Fibroblast of peridontal ligament (primary cell): ENCODE data around the gene ERBB4.

Experiments
- DNase-seq: peaks from one replicate; pipeline ENCODE4 v3.0.0-alpha.2; 2010; ENCODE audit errors: extremely low read depth

The ERBB4 gene

DNA sequence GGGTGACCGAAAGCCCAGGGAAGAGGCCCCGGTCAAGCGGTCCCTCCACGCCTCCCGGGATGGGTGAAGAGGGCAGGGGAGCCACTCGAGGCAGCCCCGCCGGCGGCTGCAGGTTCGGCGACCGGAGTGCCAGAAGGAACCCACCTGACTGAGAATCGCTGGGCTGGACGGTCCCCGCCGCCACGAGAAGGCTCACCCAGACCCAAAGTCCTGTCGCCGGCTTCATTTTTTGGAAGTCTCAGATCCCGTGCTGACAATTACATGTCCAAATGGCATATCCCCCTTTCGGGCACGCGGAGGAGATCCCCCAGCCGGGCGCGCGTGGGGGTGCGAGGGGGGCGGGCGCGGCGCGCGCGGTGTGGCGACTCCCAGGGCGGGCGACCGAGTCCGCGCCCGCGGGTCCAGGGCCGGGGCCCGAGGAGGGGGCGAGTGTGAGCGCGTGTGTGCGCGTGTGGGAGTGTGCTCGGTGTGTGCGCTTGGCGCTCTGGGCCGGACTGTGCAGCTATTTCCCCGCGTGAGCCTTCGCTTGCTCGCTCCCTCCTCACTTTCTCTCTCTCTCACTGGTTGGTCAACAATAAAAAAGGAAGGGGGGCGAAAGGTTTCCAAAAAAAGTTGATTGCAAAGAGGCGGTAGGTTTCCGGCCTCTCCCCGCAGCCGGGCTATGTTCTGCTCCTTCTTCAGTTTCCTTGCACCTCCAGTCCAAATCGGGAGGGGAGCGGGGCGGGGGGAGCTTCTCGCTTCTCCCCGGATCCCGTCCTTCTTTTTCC is at the start of gene ERBB4:
Gene ERBB4, minus strand, starts transcription at position 498 of the 767 bp plus-strand sequence. Its CDS starts 272 bp downstream, at position 226.
- no peak for DNase-seq

DNA sequence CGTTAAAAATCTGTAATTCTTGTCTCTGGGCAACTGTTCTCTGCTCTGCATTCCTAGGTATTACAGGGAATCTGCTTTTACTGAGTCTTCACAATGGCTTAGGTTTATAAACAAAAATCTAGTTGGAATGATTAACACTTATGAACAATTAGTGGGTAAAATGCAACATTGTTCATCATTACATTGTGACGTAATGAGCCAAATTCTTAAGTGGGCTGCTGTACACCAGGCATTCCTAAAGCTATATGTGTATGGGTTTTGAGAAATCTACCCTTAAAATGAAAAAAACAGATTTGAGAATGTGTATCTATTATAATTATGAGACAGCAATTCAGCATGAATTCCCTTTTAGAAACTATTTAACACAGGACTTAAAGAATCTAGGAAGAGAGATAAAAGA is 41.5 kb upstream of the ERBB4 start:
- DNase-seq: no peak

DNA sequence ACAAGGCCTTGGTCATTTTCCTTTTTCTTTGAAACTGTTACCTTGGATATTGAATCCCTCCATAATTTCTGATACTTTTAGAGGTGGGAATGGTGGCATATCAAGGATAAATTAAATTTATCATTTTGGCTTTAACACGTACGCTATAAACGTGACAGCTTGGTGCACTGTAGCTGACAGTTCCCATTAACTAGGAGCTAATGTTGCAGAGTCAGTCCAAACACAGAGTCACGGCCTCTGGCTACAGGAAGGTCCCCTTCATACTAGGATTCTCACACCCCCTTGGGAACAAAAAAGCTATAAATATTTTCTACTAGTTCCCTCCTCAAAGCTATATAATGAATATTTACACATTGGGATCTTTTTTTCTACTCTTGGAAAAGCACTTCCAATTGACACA is 17.7 kb upstream of the ERBB4 start:
- no peak for DNase-seq

DNA sequence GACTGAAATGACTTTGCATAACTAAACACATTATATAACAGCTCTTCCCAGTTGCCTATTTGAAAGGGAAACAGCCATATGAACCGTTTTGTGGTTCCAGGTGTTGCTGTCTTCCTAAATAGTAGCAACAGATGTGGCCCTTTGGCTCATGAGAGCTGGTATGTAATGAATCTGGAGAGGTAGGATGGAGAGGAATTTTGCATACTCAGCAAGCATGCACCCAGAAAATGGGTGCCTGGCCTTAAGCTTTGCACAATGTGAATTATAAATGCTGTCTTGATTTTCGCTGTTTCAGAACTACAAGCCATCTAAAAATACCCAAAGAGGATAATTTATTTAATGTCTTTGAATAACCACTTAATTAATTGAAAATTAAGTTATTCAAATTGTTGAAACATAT is 15.6 kb upstream of the ERBB4 start:
- DNase-seq: no peak

- no peak for DNase-seq
Measured at GRCh38 chr2:212549941-212550340, 11.3 kb upstream of the ERBB4 start.

- DNase-seq: no peak
Measured at GRCh38 chr2:212549463-212549862, 10.9 kb upstream of the ERBB4 start.

DNA sequence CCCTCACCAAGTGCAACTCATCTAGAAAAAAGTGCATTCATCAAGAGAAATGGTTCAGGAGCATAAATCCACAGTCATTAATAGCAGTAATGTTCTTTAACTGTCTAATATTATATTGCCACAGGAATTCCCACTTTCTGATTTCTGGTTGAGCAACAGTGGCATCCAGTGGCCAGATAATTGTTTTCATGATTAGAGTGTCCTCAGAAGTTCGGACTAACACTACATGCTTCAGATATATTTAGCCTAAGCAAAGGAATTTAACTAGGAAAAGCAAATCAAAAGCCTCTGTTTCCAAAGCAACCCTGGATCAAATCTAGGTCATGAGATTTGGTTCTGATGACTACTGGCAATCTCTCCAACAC is 9.8 kb upstream of the ERBB4 start:
- DNase-seq: peak; percentile 75

DNA sequence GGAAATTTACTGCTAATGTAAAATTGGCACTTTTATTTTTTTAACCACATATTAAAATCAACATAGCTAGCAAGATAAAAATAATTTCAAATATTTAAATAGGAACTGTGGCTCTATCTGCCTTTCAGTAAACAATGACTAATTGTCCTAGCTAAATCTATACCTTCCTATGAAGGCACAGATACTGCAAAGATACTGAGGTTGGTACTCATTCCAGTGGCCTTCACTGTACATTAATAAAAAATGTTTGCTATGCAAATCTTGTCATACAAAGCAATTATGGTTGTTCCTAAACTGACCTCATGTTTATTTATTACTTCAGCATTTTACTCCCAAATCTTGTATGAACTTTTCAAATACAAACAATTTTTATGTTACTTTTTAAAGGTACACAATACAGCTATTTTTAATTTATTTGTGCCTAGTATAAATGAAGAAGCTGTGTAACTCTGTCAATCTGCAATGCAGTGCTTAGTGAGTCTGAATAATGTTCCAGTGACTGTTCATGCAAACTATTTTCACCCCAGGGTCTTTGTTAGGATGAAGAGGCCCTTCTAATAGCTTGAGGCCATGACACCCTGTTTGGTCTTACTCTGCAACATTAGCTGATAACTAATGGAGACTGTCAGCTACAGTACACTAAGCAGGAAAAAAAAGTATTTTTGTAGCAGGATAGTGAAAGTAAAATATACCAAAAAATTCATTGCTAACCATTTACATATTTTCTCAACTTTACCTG is 9.3 kb upstream of the ERBB4 start:
- no peak for DNase-seq

DNA sequence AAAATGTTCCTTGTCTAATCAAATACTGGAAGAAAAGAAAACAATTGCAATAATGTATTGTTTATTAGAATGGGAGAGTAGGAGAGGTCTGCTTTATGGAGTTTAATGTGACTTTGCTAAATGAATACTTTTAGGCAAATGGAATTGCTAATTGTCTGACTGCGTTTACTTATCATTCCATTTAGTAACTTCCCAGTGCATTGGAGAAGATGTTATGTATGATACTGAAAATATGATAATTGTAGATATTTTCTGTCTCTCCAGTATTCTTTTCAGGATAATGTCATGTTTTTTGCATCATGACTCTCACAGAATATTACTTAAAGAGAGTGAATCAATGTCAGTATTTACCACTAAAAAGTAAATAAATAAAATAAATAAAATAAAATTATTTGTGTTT is 8.1 kb upstream of the ERBB4 start:
- no peak for DNase-seq

- DNase-seq: no peak
Measured at GRCh38 chr2:212540341-212540740, 1.7 kb upstream of the ERBB4 start.

- DNase-seq: no peak
Measured at GRCh38 chr2:212539072-212539880, 674 bp upstream of the ERBB4 start.

DNA sequence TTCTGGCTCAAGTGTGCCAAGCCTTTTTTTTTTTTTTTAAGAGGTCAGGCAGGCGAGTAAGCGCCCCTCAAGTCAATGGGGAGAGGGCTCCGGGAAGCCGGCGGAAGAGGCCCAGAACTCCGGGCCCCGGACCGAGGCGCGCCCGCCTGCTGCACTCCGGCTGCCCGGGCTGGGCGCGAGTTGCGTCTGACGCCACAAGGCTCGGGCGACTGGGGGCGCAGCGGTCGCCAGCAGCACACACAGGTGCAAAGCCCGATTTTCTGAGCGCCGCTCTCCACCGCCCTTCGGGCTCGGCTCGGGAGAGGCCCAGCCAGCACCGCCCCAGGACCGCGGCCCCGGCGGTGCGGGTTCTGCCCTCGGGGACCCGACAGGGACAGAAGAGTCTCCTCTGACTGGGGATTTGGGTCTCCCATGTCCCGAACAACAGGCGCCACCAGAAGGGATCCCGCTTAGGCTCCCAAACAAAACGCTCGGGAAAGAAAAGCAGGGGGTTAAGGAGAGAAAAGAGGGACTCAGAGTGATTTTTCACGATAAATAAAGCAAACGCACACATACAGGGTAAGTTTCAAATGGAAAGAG is 787 bp downstream of the ERBB4 start:
- DNase-seq: no peak

GRCh38 chr2:212536817-212537725 is 1.5 kb downstream of the ERBB4 start:
- no peak for DNase-seq

DNA sequence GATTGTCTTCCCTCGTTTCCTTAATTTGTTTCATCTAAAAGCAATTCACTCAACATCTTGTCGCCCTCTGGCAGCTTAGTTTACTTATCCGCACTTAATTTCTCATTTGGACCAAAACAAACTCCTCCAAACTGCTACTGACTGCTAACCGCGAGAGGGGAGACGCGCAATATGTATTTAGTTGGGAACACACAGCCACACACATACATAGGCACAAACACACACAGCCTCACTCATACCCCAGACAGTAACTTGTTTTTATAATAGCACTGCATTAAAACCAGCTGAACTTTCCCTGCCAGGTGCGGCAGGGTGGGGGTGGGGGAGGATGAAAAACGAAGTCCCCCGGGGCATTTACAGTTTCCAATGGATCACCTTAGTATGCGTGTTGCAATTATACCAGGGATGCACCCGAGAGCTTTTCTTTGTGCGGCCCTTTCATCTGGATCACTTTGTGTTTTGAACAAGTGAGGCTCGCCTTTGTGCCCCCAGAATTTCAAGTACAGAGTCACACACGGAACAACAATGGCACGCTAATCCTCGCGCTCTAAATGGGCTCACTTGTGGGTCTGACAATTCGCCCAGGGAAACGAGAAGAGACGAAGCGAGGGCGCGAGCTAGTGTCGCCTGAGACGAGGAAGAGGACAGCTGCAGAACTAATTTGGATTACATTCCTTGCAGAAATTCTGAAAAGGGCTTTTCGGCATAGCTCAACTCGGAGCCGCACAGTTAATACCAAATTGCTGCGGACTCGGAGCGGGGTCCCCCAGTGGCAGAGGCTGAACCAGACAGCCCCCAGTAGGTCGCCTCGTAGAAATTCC is 2.4 kb downstream of the ERBB4 start:
- no peak for DNase-seq

GRCh38 chr2:212534336-212534735 is 4.3 kb downstream of the ERBB4 start:
- DNase-seq: no peak

- DNase-seq: no peak
Measured at GRCh38 chr2:212532585-212532984, 6.0 kb downstream of the ERBB4 start.

DNA sequence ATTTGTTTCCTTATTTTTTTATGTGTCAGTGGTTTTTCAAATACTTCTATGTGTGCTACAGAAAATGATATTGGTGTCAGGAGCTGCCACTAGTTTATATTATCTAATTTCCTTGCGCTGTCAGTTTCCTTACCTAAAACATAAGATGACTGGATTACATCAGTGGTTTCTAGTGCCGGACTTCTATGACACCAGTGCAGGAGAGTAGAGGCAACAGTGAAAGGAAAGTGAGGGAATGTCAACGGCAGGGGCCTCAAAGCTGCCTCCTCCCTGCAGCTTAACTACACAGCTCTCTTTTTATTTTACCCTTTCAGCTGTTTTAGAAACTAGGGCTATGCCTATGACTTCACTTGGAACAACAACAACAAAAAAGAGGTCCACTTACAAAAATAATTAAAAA is 6.5 kb downstream of the ERBB4 start:
- no peak for DNase-seq

- no peak for DNase-seq
Measured at GRCh38 chr2:212531499-212531898, 7.1 kb downstream of the ERBB4 start.

- DNase-seq: no peak
Measured at GRCh38 chr2:212530991-212531390, 7.6 kb downstream of the ERBB4 start.

DNA sequence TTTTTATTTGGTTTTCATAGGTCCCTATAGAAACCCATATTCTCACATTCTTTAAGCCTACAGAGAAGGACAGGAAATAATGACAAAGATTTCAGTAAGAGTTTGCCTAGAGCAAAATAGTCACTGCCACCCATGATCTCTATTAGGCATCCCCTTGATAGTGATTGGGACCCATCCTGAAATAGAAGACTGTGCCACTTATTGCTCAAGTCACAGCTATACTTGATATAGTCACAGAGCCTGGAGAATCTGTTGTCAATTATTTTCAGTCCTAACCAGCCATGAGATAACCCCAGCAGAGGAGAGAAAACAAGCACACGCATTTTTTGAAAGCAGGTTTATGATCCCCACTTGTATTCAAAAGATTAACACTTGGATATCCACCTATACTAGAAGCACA is 8.2 kb downstream of the ERBB4 start:
- DNase-seq: no peak
